Osteocyte (in vitro differentiated cells): ENCODE data around the gene WDR81. TPM values are rescaled to one million over a fixed set of nuclear protein-coding genes. Genes with fewer than 3 reads are reported as not detected.
A peak's percentile ranks its signal among the peaks of the same experiment; 100 is the strongest.

ENCODE experiments used
- DNase-seq: peaks from one replicate; pipeline ENCODE4 v3.0.0; 2021; ENCODE audit warnings: mixed read lengths; ENCODE audit not compliant: unreplicated experiment; ENCODE audit errors: extremely low spot score
- H3K27ac Mint-ChIP-seq: one replicate; pipeline ENCODE4 v1.8.0; 2021; ENCODE audit warnings: mild to moderate bottlenecking, mixed read lengths; ENCODE audit not compliant: unreplicated experiment
- H3K27me3 Mint-ChIP-seq: one replicate; pipeline ENCODE4 v1.8.0; 2021; ENCODE audit warnings: mixed read lengths; ENCODE audit not compliant: unreplicated experiment
- H3K36me3 Mint-ChIP-seq: one replicate; pipeline ENCODE4 v1.8.0; 2021; ENCODE audit warnings: mixed read lengths; ENCODE audit not compliant: unreplicated experiment
- H3K4me1 Mint-ChIP-seq: one replicate; pipeline ENCODE4 v1.8.0; 2021; ENCODE audit warnings: mixed read lengths; ENCODE audit not compliant: unreplicated experiment
- H3K4me3 Mint-ChIP-seq: one replicate; pipeline ENCODE4 v1.8.0; 2021; ENCODE audit warnings: mild to moderate bottlenecking, moderate library complexity, mixed read lengths; ENCODE audit not compliant: unreplicated experiment
- H3K9me3 Mint-ChIP-seq: one replicate; pipeline ENCODE4 v1.8.0; 2021; ENCODE audit warnings: mixed read lengths; ENCODE audit not compliant: unreplicated experiment
- CTCF ChIP-seq: fragments of 200-600 bp; sonication (generic); IDR thresholded peaks from 2 replicates; pipeline ENCODE4 v1.5.0; 2021; ENCODE audit warnings: antibody characterized with exemption, mild to moderate bottlenecking, moderate library complexity
- total RNA-seq: library from RNA; stranded (reverse); gene quantifications from 2 replicates; pipeline ENCODE4 v1.2.1, GENCODE V29; 2021

Gene WDR81
- total RNA-seq, 1 donor from 2014 or later: 33.3 TPM

- H3K36me3 Mint-ChIP-seq: peaks cover 5% of the 10 kb centered on the region
- peak; percentile 84 for DNase-seq
- no peak for TF ChIP-seq CTCF
- H3K4me3 Mint-ChIP-seq: peak overlapping the region; percentile 67
- H3K27ac Mint-ChIP-seq: no peak overlapping the region
- no peaks in the 10 kb centered on the region for H3K27me3 Mint-ChIP-seq
- H3K4me1 Mint-ChIP-seq: peaks cover 31% of the 10 kb centered on the region
- H3K9me3 Mint-ChIP-seq: no peaks in the 10 kb centered on the region
Measured at GRCh38 chr17:1725642-1726511, 1.4 kb downstream of the WDR81 start.

GRCh38 chr17:1726626-1727257 lies 2.2 kb downstream of the WDR81 start:
- Mint-ChIP-seq H3K27me3 (no peaks in the 10 kb centered on the region), H3K36me3 (peaks cover 5% of the 10 kb centered on the region), H3K27ac (no peak overlapping the region), H3K4me3 (no peak overlapping the region), H3K4me1 (peaks cover 29% of the 10 kb centered on the region), H3K9me3 (no peaks in the 10 kb centered on the region)
- no peak for DNase-seq
- TF ChIP-seq CTCF: no peak

DNA sequence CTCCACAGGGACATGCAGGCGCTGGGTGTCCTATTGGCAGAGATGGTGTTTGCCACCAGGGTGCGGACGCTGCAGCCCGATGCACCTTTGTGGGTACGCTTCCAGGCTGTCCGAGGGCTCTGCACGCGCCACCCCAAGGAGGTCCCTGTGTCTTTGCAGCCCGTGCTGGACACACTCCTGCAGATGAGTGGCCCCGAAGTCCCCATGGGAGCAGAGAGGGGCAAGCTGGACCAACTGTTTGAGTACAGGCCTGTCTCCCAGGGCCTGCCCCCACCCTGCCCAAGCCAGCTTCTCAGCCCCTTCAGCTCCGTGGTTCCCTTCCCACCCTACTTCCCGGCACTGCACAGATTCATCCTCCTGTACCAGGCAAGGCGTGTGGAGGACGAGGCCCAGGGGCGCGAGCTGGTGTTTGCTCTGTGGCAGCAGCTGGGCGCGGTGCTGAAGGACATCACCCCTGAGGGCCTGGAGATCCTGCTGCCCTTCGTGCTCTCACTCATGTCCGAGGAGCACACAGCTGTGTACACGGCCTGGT lies 2.8 kb downstream of the WDR81 start:
- no peak for TF ChIP-seq CTCF
- DNase-seq: no peak
- peaks cover 5% of the 10 kb centered on the region for H3K36me3 Mint-ChIP-seq
- no peaks in the 10 kb centered on the region for H3K9me3 Mint-ChIP-seq
- no peak overlapping the region for H3K27ac Mint-ChIP-seq
- no peaks in the 10 kb centered on the region for H3K27me3 Mint-ChIP-seq
- H3K4me3 Mint-ChIP-seq: no peak overlapping the region
- peaks cover 28% of the 10 kb centered on the region for H3K4me1 Mint-ChIP-seq

GRCh38 chr17:1727876-1728630 lies 3.5 kb downstream of the WDR81 start:
- no peaks in the 10 kb centered on the region for H3K27me3 Mint-ChIP-seq
- peak; percentile 83 for DNase-seq
- no peak overlapping the region for H3K4me3 Mint-ChIP-seq
- H3K9me3 Mint-ChIP-seq: no peaks in the 10 kb centered on the region
- no peak overlapping the region for H3K27ac Mint-ChIP-seq
- TF ChIP-seq CTCF: no peak
- peaks cover 22% of the 10 kb centered on the region for H3K4me1 Mint-ChIP-seq
- peaks cover 5% of the 10 kb centered on the region for H3K36me3 Mint-ChIP-seq
